HepG2 (cell line): ENCODE data around the gene CDC23. TPM values are rescaled to one million over a fixed set of nuclear protein-coding genes. Genes with fewer than 3 reads are reported as not detected.

Source experiments
- ATAD3A ChIP-seq: sonication (generic); formaldehyde crosslinking; IDR thresholded peaks from 2 replicates; pipeline ENCODE4 v1.4.0; 2020; ENCODE audit warnings: missing genetic modification reagents
- HMGA1 ChIP-seq: sonication (generic); formaldehyde crosslinking; conservative IDR thresholded peaks from 2 replicates; pipeline ENCODE4 v1.4.0; 2020; ENCODE audit warnings: missing genetic modification reagents
- HNF1A ChIP-seq, 2 experiments: sonication (generic) in 1 of 2; formaldehyde crosslinking in 1 of 2; IDR thresholded peaks; 2 replicates each; pipeline versions ENCODE4 v1.4.0 to v1.6.1; 2016 to 2020; ENCODE audit warnings: borderline replicate concordance in 1 of 2, low read depth in 1 of 2, mild to moderate bottlenecking in 1 of 2, missing genetic modification reagents in 1 of 2
- ONECUT2 ChIP-seq: sonication (generic); formaldehyde crosslinking; IDR thresholded peaks from 2 replicates; pipeline ENCODE4 v1.4.0; 2020; ENCODE audit warnings: missing genetic modification reagents
- POGK ChIP-seq: sonication (generic); formaldehyde crosslinking; conservative IDR thresholded peaks from 2 replicates; pipeline ENCODE4 v1.8.0; 2022; ENCODE audit warnings: mild to moderate bottlenecking, moderate library complexity, missing genetic modification reagents
- SOX6 ChIP-seq, 2 experiments: fragments of 450-650 bp in 1 of 2; sonication (generic) in 1 of 2; formaldehyde crosslinking in 1 of 2; IDR thresholded peaks; 2 replicates each; pipeline versions ENCODE4 v1.4.0 to v1.6.1; 2017 to 2020; ENCODE audit warnings: antibody characterized with exemption in 1 of 2, mild to moderate bottlenecking in 1 of 2, missing genetic modification reagents in 1 of 2
- ZBTB46 ChIP-seq: sonication (generic); formaldehyde crosslinking; IDR thresholded peaks from 2 replicates; pipeline ENCODE4 v1.4.0; 2020; ENCODE audit warnings: mild to moderate bottlenecking, missing genetic modification reagents, borderline replicate concordance
- ZFX ChIP-seq: sonication (generic); formaldehyde crosslinking; IDR thresholded peaks from 2 replicates; pipeline ENCODE4 v1.4.0; 2020; ENCODE audit warnings: mild to moderate bottlenecking, low read depth, missing genetic modification reagents, moderate library complexity
- ZNF142 ChIP-seq: sonication (generic); formaldehyde crosslinking; IDR thresholded peaks from 2 replicates; pipeline ENCODE4 v1.4.0; 2020; ENCODE audit warnings: missing genetic modification reagents
- ZNF451 ChIP-seq: sonication (generic); formaldehyde crosslinking; IDR thresholded peaks from 2 replicates; pipeline ENCODE4 v1.5.0; 2020; ENCODE audit warnings: mild to moderate bottlenecking, missing genetic modification reagents
- ZNF570 ChIP-seq: sonication (generic); formaldehyde crosslinking; IDR thresholded peaks from 2 replicates; pipeline ENCODE4 v1.4.0; 2020; ENCODE audit warnings: mild to moderate bottlenecking, missing genetic modification reagents, borderline replicate concordance
- ZNF709 ChIP-seq: sonication (generic); formaldehyde crosslinking; IDR thresholded peaks from 2 replicates; pipeline ENCODE4 v1.5.0; 2020; ENCODE audit warnings: mild to moderate bottlenecking, missing genetic modification reagents
- ZNF777 ChIP-seq: sonication (generic); formaldehyde crosslinking; IDR thresholded peaks from 2 replicates; pipeline ENCODE4 v1.4.0; 2020; ENCODE audit warnings: missing genetic modification reagents
- polyA plus RNA-seq, 8 experiments: library from polyadenylated mRNA; depleted of rRNA in 3 of 8; stranded (reverse) in 7 of 8; unstranded in 1 of 8; fragments of >200 nt; fragmentation: Illumina TruSeq in 4 of 8; extraction: Trizol in 4 of 8; gene quantifications; 2 replicates each; pipeline versions ENCODE4 v1.2.1 to v1.2.3, GENCODE V29; 2011 to 2016; ENCODE audit warnings: low read depth in 4 of 8, missing spikeins in 1 of 8, mixed read lengths in 1 of 8; ENCODE audit not compliant: insufficient read depth in 1 of 8
- total RNA-seq, 5 experiments: library from RNA; depleted of rRNA; stranded (reverse); fragments of >200 nt; fragmentation: Illumina TruSeq; extraction: Trizol; gene quantifications; 2 replicates each; pipeline ENCODE4 v1.2.3, GENCODE V29; 2016; ENCODE audit warnings: low read depth in 1 of 5

Gene CDC23
- total and polyA plus RNA-seq, 2 of the 13 experiments (the other 11 are each of a cell fraction or from before 2014, with no cell fraction given): 38.3 to 47.7 TPM

GRCh38 chr5:138241688-138242571, 28.8 kb upstream of the CDC23 start (continued):
- TF ChIP-seq HMGA1 (no peak), ZNF142 (CRISPR knock-in tag) (0 out of 2 replicates have a peak, but pooled peaks have one; percentile 60), ZNF777 (0 out of 2 replicates have a peak, but pooled peaks have one; percentile 37), ZFX (CRISPR knock-in tag) (peak; percentile 86), ZBTB46 (CRISPR knock-in tag) (no peak), HNF1A (IDR thresholded peaks at IDR 0.05; ENCODE audit: low read depth) (no peak), HNF1A (CRISPR knock-in tag; IDR thresholded peaks at IDR 0.05; ENCODE audit: borderline replicate concordance) (no peak), ZNF709 (CRISPR knock-in tag) (peak; percentile 70; the same call in 1 of the 2 replicates), ZNF570 (CRISPR knock-in tag) (no peak), ATAD3A (CRISPR knock-in tag) (no peak), POGK (CRISPR knock-in tag) (peak; percentile 58; the same call in 1 of the 2 replicates), ONECUT2 (CRISPR knock-in tag) (no peak), SOX6 (IDR thresholded peaks at IDR 0.05) (no peak), SOX6 (CRISPR knock-in tag; IDR thresholded peaks at IDR 0.05) (no peak), ZNF451 (CRISPR knock-in tag) (no peak)
